ENCODE measurements around the gene DCAF17. TPM values are rescaled to one million over a fixed set of nuclear protein-coding genes. Genes with fewer than 3 reads are reported as not detected.

Gene DCAF17
- total RNA-seq, 2 experiments from 2014 or later = 13.0 to 14.3 TPM

GRCh38 chr2:171432969-171433762 is 860 bp upstream of the DCAF17 start:
- H3K36me3 Mint-ChIP-seq (ENCODE audit: low read depth) = peaks cover 48% of the 10 kb centered on the region
- CTCF ChIA-PET = interaction anchor here (1.1 to 6.3 kb wide), 7 partner anchors 17 to 503 kb away, joined by 3 to 43 read pairs (median 3); partner anchors contain the start of gene GORASP2
- peak overlapping the region; percentile 65 for H3K4me3 ChIP-seq (ENCODE audit: low read length)
- TF ChIP-seq, protein P1, sequence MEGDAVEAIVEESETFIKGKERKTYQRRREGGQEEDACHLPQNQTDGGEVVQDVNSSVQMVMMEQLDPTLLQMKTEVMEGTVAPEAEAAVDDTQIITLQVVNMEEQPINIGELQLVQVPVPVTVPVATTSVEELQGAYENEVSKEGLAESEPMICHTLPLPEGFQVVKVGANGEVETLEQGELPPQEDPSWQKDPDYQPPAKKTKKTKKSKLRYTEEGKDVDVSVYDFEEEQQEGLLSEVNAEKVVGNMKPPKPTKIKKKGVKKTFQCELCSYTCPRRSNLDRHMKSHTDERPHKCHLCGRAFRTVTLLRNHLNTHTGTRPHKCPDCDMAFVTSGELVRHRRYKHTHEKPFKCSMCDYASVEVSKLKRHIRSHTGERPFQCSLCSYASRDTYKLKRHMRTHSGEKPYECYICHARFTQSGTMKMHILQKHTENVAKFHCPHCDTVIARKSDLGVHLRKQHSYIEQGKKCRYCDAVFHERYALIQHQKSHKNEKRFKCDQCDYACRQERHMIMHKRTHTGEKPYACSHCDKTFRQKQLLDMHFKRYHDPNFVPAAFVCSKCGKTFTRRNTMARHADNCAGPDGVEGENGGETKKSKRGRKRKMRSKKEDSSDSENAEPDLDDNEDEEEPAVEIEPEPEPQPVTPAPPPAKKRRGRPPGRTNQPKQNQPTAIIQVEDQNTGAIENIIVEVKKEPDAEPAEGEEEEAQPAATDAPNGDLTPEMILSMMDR (IDR thresholded peaks at IDR 0.05) = no peak
- peaks cover 10% of the 10 kb centered on the region for H3K4me1 ChIP-seq (ENCODE audit: insufficient read depth, low read length)
- no peaks in the 10 kb centered on the region for H3K9me3 ChIP-seq (ENCODE audit: control insufficient read depth in 1 of 2, insufficient read depth in 1 of 2, low read length in 2 of 2)
- DNase-seq (peak in 10 of 14 experiments; percentile 8 to 68 (median 18)), ATAC-seq (ENCODE audit: poor library complexity) (peak; percentile 6)
- H3K4me3 Mint-ChIP-seq = peak overlapping the region; percentile 94
- H3K27me3 Mint-ChIP-seq = no peaks in the 10 kb centered on the region
- H3K36me3 ChIP-seq (ENCODE audit: insufficient read depth, low read length) = peaks cover 9% of the 10 kb centered on the region
- POLR2A ChIA-PET = interaction anchor here (0.7 to 5.1 kb wide), 11 partner anchors 17 to 504 kb away, joined by 3 to 36 read pairs (median 5); partner anchors contain the start of gene GORASP2
- no peaks in the 10 kb centered on the region for H3K9me3 Mint-ChIP-seq
- H3K27ac ChIP-seq (ENCODE audit: low read depth in 1 of 2, low read length in 2 of 2) = peak overlapping the region; percentile 37 to 93
- H3K4me1 Mint-ChIP-seq (ENCODE audit: low read depth) = peaks cover 54% of the 10 kb centered on the region
- no peaks in the 10 kb centered on the region for H3K27me3 ChIP-seq (ENCODE audit: control insufficient read depth in 1 of 2, insufficient read depth in 2 of 2, low read length in 2 of 2)
- H3K27ac Mint-ChIP-seq = peak overlapping the region; percentile 88
- intact Hi-C loops (cut with DNase I, micrococcal nuclease) = loop anchor here in 1 of 2 experiments (2.0 to 10.0 kb wide), 6 partner anchors 254 to 1738 kb away; partner anchors contain the start of genes CFAP210, DYNC1I2, GORASP2 and HAT1

GRCh38 chr2:171433763-171434012 is 338 bp upstream of the DCAF17 start, which contains the start of gene METTL8:
METTL8 (minus strand) TSS chr2:171433990; CDS start chr2:171392185, 41,805 bp downstream.
- Mint-ChIP-seq H3K9me3 (no peaks in the 10 kb centered on the region), H3K27ac (peak within 1 kb of the TSS; percentile 88), H3K27me3 (no peaks in the 10 kb centered on the region), H3K4me1 (ENCODE audit: low read depth) (peaks cover 59% of the 10 kb centered on the region), H3K4me3 (peak within 1 kb of the TSS; percentile 94), H3K36me3 (ENCODE audit: low read depth) (peaks cover 53% of the 10 kb centered on the region)
- ATAC-seq (ENCODE audit: poor library complexity) = no peak
- CTCF ChIA-PET = interaction anchor here (0.6 to 6.3 kb wide), 8 partner anchors 18 to 504 kb away, joined by 3 to 43 read pairs (median 3); partner anchors contain the start of gene GORASP2
- TF ChIP-seq, protein P1 (IDR thresholded peaks at IDR 0.05) = peak; percentile 59
- no peak for DNase-seq
- intact Hi-C loops (cut with DNase I, micrococcal nuclease) = loop anchor here (2.0 to 10.0 kb wide), 8 partner anchors 254 to 1739 kb away; partner anchors contain the start of genes GORASP2 (in 2 of the 2), CFAP210 (in 1 of the 2), DYNC1I2 (in 1 of the 2) and HAT1 (in 1 of the 2)
- H3K9me3 ChIP-seq (ENCODE audit: control insufficient read depth in 1 of 2, insufficient read depth in 1 of 2, low read length in 2 of 2) = no peaks in the 10 kb centered on the region
- H3K36me3 ChIP-seq (ENCODE audit: insufficient read depth, low read length) = peaks cover 14% of the 10 kb centered on the region
- H3K4me1 ChIP-seq (ENCODE audit: insufficient read depth, low read length) = peaks cover 10% of the 10 kb centered on the region
- peak within 1 kb of the TSS; percentile 65 for H3K4me3 ChIP-seq (ENCODE audit: low read length)
- H3K27ac ChIP-seq (ENCODE audit: low read depth in 1 of 2, low read length in 2 of 2) = peak within 1 kb of the TSS; percentile 93 to 96
- H3K27me3 ChIP-seq (ENCODE audit: control insufficient read depth in 1 of 2, insufficient read depth in 2 of 2, low read length in 2 of 2) = no peaks in the 10 kb centered on the region
- POLR2A ChIA-PET = interaction anchor here (0.7 to 5.1 kb wide), 10 partner anchors 17 to 504 kb away, joined by 3 to 36 read pairs (median 6); partner anchors contain the start of gene GORASP2

- Mint-ChIP-seq H3K4me3 (no peak overlapping the region), H3K36me3 (ENCODE audit: low read depth) (peaks cover 79% of the 10 kb centered on the region)
- POLR2A ChIA-PET = no interaction called here
Measured at GRCh38 chr2:171436307-171436706, 2.3 kb downstream of the DCAF17 start.

More at GRCh38 chr2:171436307-171436706, 2.3 kb downstream of the DCAF17 start:
- no peak overlapping the region for H3K4me3 ChIP-seq (ENCODE audit: low read length)
- peaks cover 10% of the 10 kb centered on the region for H3K4me1 ChIP-seq (ENCODE audit: insufficient read depth, low read length)
- intact Hi-C loops (cut with DNase I, micrococcal nuclease) = loop anchor here in 1 of 2 experiments (10.0 kb wide), 3 partner anchors 488 to 1742 kb away; partner anchors contain the start of genes CFAP210, HAT1, PDK1 and PHOSPHO2
- no peak overlapping the region for H3K27ac Mint-ChIP-seq
- no peaks in the 10 kb centered on the region for H3K27me3 Mint-ChIP-seq
- DNase-seq (no peak), ATAC-seq (ENCODE audit: poor library complexity) (no peak)
- H3K27ac ChIP-seq (ENCODE audit: low read depth in 1 of 2, low read length in 2 of 2) = no peak overlapping the region
- H3K27me3 ChIP-seq (ENCODE audit: control insufficient read depth in 1 of 2, insufficient read depth in 2 of 2, low read length in 2 of 2) = no peaks in the 10 kb centered on the region
- no peaks in the 10 kb centered on the region for H3K9me3 ChIP-seq (ENCODE audit: control insufficient read depth in 1 of 2, insufficient read depth in 1 of 2, low read length in 2 of 2)
- peaks cover 36% of the 10 kb centered on the region for H3K36me3 ChIP-seq (ENCODE audit: insufficient read depth, low read length)
- CTCF ChIA-PET = interaction anchor here (1.6 to 6.3 kb wide), 3 partner anchors 463 to 507 kb away, joined by 4 to 43 read pairs (median 7); partner anchors contain the start of gene GORASP2
- H3K9me3 Mint-ChIP-seq = no peaks in the 10 kb centered on the region
- H3K4me1 Mint-ChIP-seq (ENCODE audit: low read depth) = peaks cover 66% of the 10 kb centered on the region
- TF ChIP-seq, protein P1 (IDR thresholded peaks at IDR 0.05) = no peak

All from CD4-positive, alpha-beta T cell (primary cell).